ENCODE measurements around the gene TPRA1. TPM values are rescaled to one million over a fixed set of nuclear protein-coding genes. Genes with fewer than 3 reads are reported as not detected.

The TPRA1 gene
- polyA plus RNA-seq, 3 donors, result 20.2 to 29.4 (median 23.4) TPM

GRCh38 chr3:127615631-127616305 is 25.2 kb upstream of the TPRA1 start:
- H3K4me3 Mint-ChIP-seq, result no peak overlapping the region
- peak overlapping the region in 3 of 7 donors; percentile 15 to 74 (median 21) for H3K27ac Mint-ChIP-seq
- peaks cover 18 to 73% of the 10 kb centered on the region in 2 donors for H3K36me3 ChIP-seq (replicated peaks in 1 of 2; ENCODE audit: control insufficient read depth in 1 of 2, insufficient read depth in 2 of 2, low read length in 2 of 2)

GRCh38 chr3:127614928-127615589 is 24.5 kb upstream of the TPRA1 start:
- DNase-seq, result no peak
- H3K27me3 ChIP-seq (ENCODE audit: control insufficient read depth in 2 of 2, insufficient read depth in 2 of 2, low read length in 2 of 2), result no peaks in the 10 kb centered on the region
- peaks cover 0 to 2% (median 0%) of the 10 kb centered on the region in 3 donors for H3K27me3 Mint-ChIP-seq (ENCODE audit: low read depth in 3 of 3)
- peak overlapping the region in 3 of 7 donors; percentile 14 to 21 (median 15) for H3K27ac Mint-ChIP-seq
- no peak overlapping the region for H3K4me3 ChIP-seq (replicated peaks in 1 of 3; ENCODE audit: low read depth in 2 of 3, low read length in 3 of 3)
- peaks cover 52 to 80% of the 10 kb centered on the region in 2 donors for H3K36me3 Mint-ChIP-seq
- no peak overlapping the region for H2AFZ ChIP-seq (ENCODE audit: insufficient read depth, low read depth, low read length, poor library complexity, severe bottlenecking)
- no peaks in the 10 kb centered on the region for H3K9me3 Mint-ChIP-seq
- no peak for TF ChIP-seq CTCF (IDR thresholded peaks at IDR 0.05)
- H4K20me1 ChIP-seq (ENCODE audit: insufficient read depth, low read length), result no peaks in the 10 kb centered on the region
- no peak overlapping the region for H3K9ac ChIP-seq (ENCODE audit: insufficient read depth, low read length, poor library complexity, severe bottlenecking)
- peaks cover 13% of the 10 kb centered on the region for H3K4me1 Mint-ChIP-seq
- H3K9me3 ChIP-seq (replicated peaks in 1 of 2; ENCODE audit: control insufficient read depth in 1 of 2, insufficient read depth in 1 of 2, low read length in 2 of 2), result no peaks in the 10 kb centered on the region
- intact Hi-C loops (cut with micrococcal nuclease), result no loop called here
- H3K4me1 ChIP-seq (ENCODE audit: control insufficient read depth in 1 of 2, insufficient read depth in 2 of 2, low read length in 2 of 2), result no peaks in the 10 kb centered on the region
- no peak overlapping the region for H3K4me3 Mint-ChIP-seq
- H3K36me3 ChIP-seq (replicated peaks in 1 of 2; ENCODE audit: control insufficient read depth in 1 of 2, insufficient read depth in 2 of 2, low read length in 2 of 2), result peaks cover 18 to 73% of the 10 kb centered on the region in 2 donors
- no peak overlapping the region for H3K4me2 ChIP-seq (replicated peaks; ENCODE audit: extremely low read depth, low read length, poor library complexity, severe bottlenecking)
- WGBS (ENCODE audit: insufficient coverage), result 100% methylated on average over 1 of the region's 4 CpGs
- no peak overlapping the region for H3K27ac ChIP-seq (ENCODE audit: low read depth in 1 of 2, low read length in 2 of 2)
- no peaks in the 10 kb centered on the region for H3K79me2 ChIP-seq (ENCODE audit: insufficient read depth, low read length)

More at GRCh38 chr3:127615631-127616305, 25.2 kb upstream of the TPRA1 start:
- no peaks in the 10 kb centered on the region for H3K27me3 ChIP-seq (ENCODE audit: control insufficient read depth in 2 of 2, insufficient read depth in 2 of 2, low read length in 2 of 2)
- no peak overlapping the region for H3K27ac ChIP-seq (ENCODE audit: low read depth in 1 of 2, low read length in 2 of 2)
- no peak overlapping the region for H3K4me2 ChIP-seq (replicated peaks; ENCODE audit: extremely low read depth, low read length, poor library complexity, severe bottlenecking)
- no peak overlapping the region for H3K9ac ChIP-seq (ENCODE audit: insufficient read depth, low read length, poor library complexity, severe bottlenecking)
- H3K9me3 Mint-ChIP-seq, result no peaks in the 10 kb centered on the region
- H3K79me2 ChIP-seq (ENCODE audit: insufficient read depth, low read length), result no peaks in the 10 kb centered on the region
- no peaks in the 10 kb centered on the region for H3K9me3 ChIP-seq (replicated peaks in 1 of 2; ENCODE audit: control insufficient read depth in 1 of 2, insufficient read depth in 1 of 2, low read length in 2 of 2)
- WGBS (ENCODE audit: insufficient coverage), result 79% methylated on average over 3 of the region's 6 CpGs
- no peaks in the 10 kb centered on the region for H4K20me1 ChIP-seq (ENCODE audit: insufficient read depth, low read length)
- H3K4me1 Mint-ChIP-seq, result peaks cover 10% of the 10 kb centered on the region
- intact Hi-C loops (cut with micrococcal nuclease), result no loop called here
- H3K4me3 ChIP-seq (replicated peaks in 1 of 3; ENCODE audit: low read depth in 2 of 3, low read length in 3 of 3), result no peak overlapping the region
- no peaks in the 10 kb centered on the region for H3K4me1 ChIP-seq (ENCODE audit: control insufficient read depth in 1 of 2, insufficient read depth in 2 of 2, low read length in 2 of 2)
- H2AFZ ChIP-seq (ENCODE audit: insufficient read depth, low read depth, low read length, poor library complexity, severe bottlenecking), result no peak overlapping the region
- peaks cover 0 to 2% (median 0%) of the 10 kb centered on the region in 3 donors for H3K27me3 Mint-ChIP-seq (ENCODE audit: low read depth in 3 of 3)
- TF ChIP-seq CTCF (IDR thresholded peaks at IDR 0.05), result no peak
- peaks cover 57 to 78% of the 10 kb centered on the region in 2 donors for H3K36me3 Mint-ChIP-seq
- DNase-seq, result no peak
